ENCODE measurements around the gene P3H3.
A peak's percentile ranks its signal among the peaks of the same experiment; 100 is the strongest.

P3H3 gene

DNA sequence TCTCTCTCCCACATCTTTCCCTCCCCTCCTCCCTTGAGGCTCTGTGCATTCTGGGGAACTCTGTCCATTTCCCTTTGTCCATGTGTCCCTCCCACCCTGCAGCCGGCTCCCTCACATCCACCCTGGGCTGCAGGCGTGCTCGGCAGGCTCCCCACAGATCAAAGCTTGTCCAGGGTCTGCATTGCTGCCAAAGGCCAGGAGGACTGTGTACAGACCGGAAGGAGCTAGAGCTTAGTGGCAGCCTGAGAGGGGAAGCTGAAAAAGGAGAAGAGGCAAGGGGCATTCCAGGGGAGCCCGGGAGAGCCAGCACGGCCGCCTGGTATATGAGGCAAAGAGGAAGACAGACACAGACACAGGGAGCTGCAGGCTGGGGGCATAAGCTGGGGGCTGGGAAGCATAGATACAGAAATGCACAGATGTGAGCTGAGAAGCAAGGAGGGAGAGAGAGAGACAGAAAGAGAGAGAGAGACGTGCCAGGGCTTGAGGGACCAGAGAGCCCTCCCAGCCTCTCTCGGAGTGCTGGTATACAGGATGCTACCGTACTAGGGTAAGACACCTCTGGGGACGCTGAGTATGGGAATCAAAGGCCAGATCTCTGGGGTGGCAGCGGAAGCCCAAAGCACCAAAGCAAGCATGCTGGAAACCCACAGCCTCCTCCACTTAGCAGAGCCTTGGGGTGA, 35.5 kb upstream of the P3H3 start:
- Histone ChIP-seq H3K36me3 (replicated peaks; ENCODE audit: low read depth, low read length) (no peaks in the 10 kb centered on the region), H3K4me1 (ENCODE audit: low read length) (peaks cover 15% of the 10 kb centered on the region), H3K79me2 (ENCODE audit: low read length) (no peaks in the 10 kb centered on the region), H3K9me3 (ENCODE audit: insufficient read depth, low read length) (no peaks in the 10 kb centered on the region), H2AFZ (ENCODE audit: low read depth, low read length) (peak overlapping the region; percentile 92), H3K27ac (ENCODE audit: low read length) (no peak overlapping the region), H4K20me1 (ENCODE audit: insufficient read depth, low read length) (no peaks in the 10 kb centered on the region), H3K4me2 (ENCODE audit: low read length) (peak overlapping the region; percentile 41), H3K27me3 (ENCODE audit: low read depth, low read length) (no peaks in the 10 kb centered on the region), H3K4me3 (ENCODE audit: low read length) (no peak overlapping the region), H3K9ac (ENCODE audit: low read length) (peak overlapping the region; percentile 2; the same call in 1 of the 2 replicates)
- no peak for TF ChIP-seq EZH2phosphoT487 (IDR thresholded peaks at IDR 0.05; ENCODE audit: low read depth)
- TF ChIP-seq, protein P1, sequence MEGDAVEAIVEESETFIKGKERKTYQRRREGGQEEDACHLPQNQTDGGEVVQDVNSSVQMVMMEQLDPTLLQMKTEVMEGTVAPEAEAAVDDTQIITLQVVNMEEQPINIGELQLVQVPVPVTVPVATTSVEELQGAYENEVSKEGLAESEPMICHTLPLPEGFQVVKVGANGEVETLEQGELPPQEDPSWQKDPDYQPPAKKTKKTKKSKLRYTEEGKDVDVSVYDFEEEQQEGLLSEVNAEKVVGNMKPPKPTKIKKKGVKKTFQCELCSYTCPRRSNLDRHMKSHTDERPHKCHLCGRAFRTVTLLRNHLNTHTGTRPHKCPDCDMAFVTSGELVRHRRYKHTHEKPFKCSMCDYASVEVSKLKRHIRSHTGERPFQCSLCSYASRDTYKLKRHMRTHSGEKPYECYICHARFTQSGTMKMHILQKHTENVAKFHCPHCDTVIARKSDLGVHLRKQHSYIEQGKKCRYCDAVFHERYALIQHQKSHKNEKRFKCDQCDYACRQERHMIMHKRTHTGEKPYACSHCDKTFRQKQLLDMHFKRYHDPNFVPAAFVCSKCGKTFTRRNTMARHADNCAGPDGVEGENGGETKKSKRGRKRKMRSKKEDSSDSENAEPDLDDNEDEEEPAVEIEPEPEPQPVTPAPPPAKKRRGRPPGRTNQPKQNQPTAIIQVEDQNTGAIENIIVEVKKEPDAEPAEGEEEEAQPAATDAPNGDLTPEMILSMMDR (IDR thresholded peaks at IDR 0.05; ENCODE audit: low read depth, low read length), result no peak

DNA sequence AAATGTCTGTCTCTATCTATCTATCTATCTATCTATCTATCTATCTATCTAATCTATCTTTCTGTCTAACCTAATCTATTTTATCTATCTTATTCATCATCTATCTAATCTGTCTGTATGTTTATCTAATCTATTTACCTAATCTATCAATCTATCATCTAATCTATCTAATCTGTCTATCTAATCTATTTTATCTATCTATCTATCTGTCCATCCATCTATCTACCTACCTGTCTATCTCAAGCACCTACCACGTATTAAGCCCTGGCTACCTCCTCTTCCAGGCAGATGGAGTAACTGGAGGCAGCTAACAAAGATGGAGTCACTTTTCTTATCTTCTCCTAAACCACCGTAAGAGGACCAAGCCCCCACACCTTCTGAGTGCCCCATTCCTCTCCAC, 33.1 kb upstream of the P3H3 start:
- no peaks in the 10 kb centered on the region for H3K27me3 ChIP-seq (ENCODE audit: low read depth, low read length)
- H3K9ac ChIP-seq (ENCODE audit: low read length), result no peak overlapping the region
- H3K36me3 ChIP-seq (replicated peaks; ENCODE audit: low read depth, low read length), result no peaks in the 10 kb centered on the region
- no peak overlapping the region for H3K27ac ChIP-seq (ENCODE audit: low read length)
- H3K4me1 ChIP-seq (ENCODE audit: low read length), result peaks cover 15% of the 10 kb centered on the region
- no peaks in the 10 kb centered on the region for H4K20me1 ChIP-seq (ENCODE audit: insufficient read depth, low read length)
- H3K9me3 ChIP-seq (ENCODE audit: insufficient read depth, low read length), result no peaks in the 10 kb centered on the region
- no peak overlapping the region for H3K4me3 ChIP-seq (ENCODE audit: low read length)
- TF ChIP-seq, protein P1 (IDR thresholded peaks at IDR 0.05; ENCODE audit: low read depth, low read length), result no peak
- no peak for TF ChIP-seq EZH2phosphoT487 (IDR thresholded peaks at IDR 0.05; ENCODE audit: low read depth)
- no peaks in the 10 kb centered on the region for H3K79me2 ChIP-seq (ENCODE audit: low read length)
- H3K4me2 ChIP-seq (ENCODE audit: low read length), result no peak overlapping the region
- no peak overlapping the region for H2AFZ ChIP-seq (ENCODE audit: low read depth, low read length)

DNA sequence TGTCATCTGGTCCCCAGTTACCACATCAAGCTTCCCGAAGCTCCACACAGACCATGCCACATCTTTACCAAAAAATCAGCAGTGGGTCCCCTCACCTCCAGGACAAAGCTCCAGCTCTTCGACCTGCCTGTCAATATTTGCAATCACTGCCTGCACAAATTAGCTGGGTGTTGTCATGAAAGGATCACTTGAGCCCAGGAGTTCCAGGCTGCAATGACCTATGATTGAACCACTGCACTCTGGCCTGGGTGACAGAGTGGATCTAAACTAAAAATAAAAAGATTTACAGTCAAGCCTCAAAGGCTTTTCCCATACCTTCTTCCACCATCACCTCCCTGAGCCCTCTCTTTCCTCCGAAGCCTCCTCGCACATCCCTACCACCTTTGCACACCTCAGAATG, 31.6 kb upstream of the P3H3 start:
- Histone ChIP-seq H3K4me2 (ENCODE audit: low read length) (no peak overlapping the region), H3K9ac (ENCODE audit: low read length) (no peak overlapping the region), H3K79me2 (ENCODE audit: low read length) (no peaks in the 10 kb centered on the region), H3K27ac (ENCODE audit: low read length) (no peak overlapping the region), H3K36me3 (replicated peaks; ENCODE audit: low read depth, low read length) (no peaks in the 10 kb centered on the region), H3K9me3 (ENCODE audit: insufficient read depth, low read length) (no peaks in the 10 kb centered on the region), H3K4me1 (ENCODE audit: low read length) (peaks cover 15% of the 10 kb centered on the region), H3K4me3 (ENCODE audit: low read length) (no peak overlapping the region), H4K20me1 (ENCODE audit: insufficient read depth, low read length) (no peaks in the 10 kb centered on the region), H3K27me3 (ENCODE audit: low read depth, low read length) (no peaks in the 10 kb centered on the region), H2AFZ (ENCODE audit: low read depth, low read length) (no peak overlapping the region)
- TF ChIP-seq EZH2phosphoT487 (IDR thresholded peaks at IDR 0.05; ENCODE audit: low read depth), result no peak
- TF ChIP-seq, protein P1 (IDR thresholded peaks at IDR 0.05; ENCODE audit: low read depth, low read length), result no peak

DNA sequence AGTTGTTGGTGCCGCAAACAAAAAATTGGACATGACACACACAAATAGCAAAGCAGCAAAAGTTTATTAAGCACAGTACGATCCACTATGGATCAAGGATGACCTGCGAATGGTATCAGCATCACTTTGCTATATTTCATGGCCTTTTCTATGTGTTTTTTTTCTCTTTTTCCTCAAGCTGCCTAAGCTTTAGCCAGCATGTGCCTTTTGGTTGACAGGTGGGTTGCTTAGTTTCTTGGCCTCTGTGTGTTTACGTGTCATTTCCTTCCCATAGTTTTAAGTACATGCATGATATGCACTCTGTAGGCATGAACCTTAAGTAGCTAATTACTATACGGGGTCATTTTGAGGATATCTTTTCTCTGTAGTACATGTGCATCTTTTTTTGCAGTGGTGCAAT, 29.1 kb upstream of the P3H3 start:
- H3K9me3 ChIP-seq (ENCODE audit: insufficient read depth, low read length), result no peaks in the 10 kb centered on the region
- H3K9ac ChIP-seq (ENCODE audit: low read length), result no peak overlapping the region
- H3K36me3 ChIP-seq (replicated peaks; ENCODE audit: low read depth, low read length), result no peaks in the 10 kb centered on the region
- H3K4me1 ChIP-seq (ENCODE audit: low read length), result no peaks in the 10 kb centered on the region
- no peak for TF ChIP-seq EZH2phosphoT487 (IDR thresholded peaks at IDR 0.05; ENCODE audit: low read depth)
- TF ChIP-seq, protein P1 (IDR thresholded peaks at IDR 0.05; ENCODE audit: low read depth, low read length), result no peak
- no peaks in the 10 kb centered on the region for H4K20me1 ChIP-seq (ENCODE audit: insufficient read depth, low read length)
- no peaks in the 10 kb centered on the region for H3K27me3 ChIP-seq (ENCODE audit: low read depth, low read length)
- H3K4me3 ChIP-seq (ENCODE audit: low read length), result no peak overlapping the region
- no peaks in the 10 kb centered on the region for H3K79me2 ChIP-seq (ENCODE audit: low read length)
- H3K4me2 ChIP-seq (ENCODE audit: low read length), result no peak overlapping the region
- no peak overlapping the region for H2AFZ ChIP-seq (ENCODE audit: low read depth, low read length)
- no peak overlapping the region for H3K27ac ChIP-seq (ENCODE audit: low read length)

Data from OCI-LY3 (cell line).